KBM-7 (cell line): ENCODE results near the gene STK16.
"Not testable (repeated sequence)": the region's sequence is repeated elsewhere in the genome, so short reads cannot be mapped to it uniquely, and the experiment has no call there.

Experiments used
- DNase-seq: peaks from one replicate; pipeline ENCODE4 v3.0.0-alpha.2; 2015
- in situ Hi-C: fragments of 300-500 bp; cut with MboI; formaldehyde crosslinking; loops from 2 replicates; pipeline ENCODE4 v1.14.3; 2020; ENCODE audit warnings: low sequenced_read_pairs, low pct_unique_long_range_greater_than_20kb, mixed read lengths

STK16 gene

GRCh38 chr2:219245148-219245898 lies at the start of gene STK16, which contains the start of gene GLB1L:
Gene STK16, plus strand, starts transcription at chr2:219245479. Its CDS starts 521 bp downstream, at chr2:219246000.
Gene GLB1L, minus strand, starts transcription at chr2:219245444. Its CDS starts 1,871 bp downstream, at chr2:219243573.
- in situ Hi-C loops, result no loop called here

GRCh38 chr2:219197388-219197787 lies 47.9 kb upstream of the STK16 start:
- no peak for DNase-seq
- in situ Hi-C loops, result no loop called here

More at GRCh38 chr2:219245148-219245898, at the start of gene STK16, which contains the start of gene GLB1L:
- peak; percentile 89 for DNase-seq

- in situ Hi-C loops, result no loop called here
- DNase-seq, result no peak
Observed at GRCh38 chr2:219198974-219199373, 46.3 kb upstream of the STK16 start.

GRCh38 chr2:219199470-219200211 lies 45.6 kb upstream of the STK16 start:
- DNase-seq, result no peak
- in situ Hi-C loops, result no loop called here

- DNase-seq, result peak; percentile 31
- in situ Hi-C loops, result not testable (repeated sequence)
Observed at GRCh38 chr2:219200502-219201326, 44.6 kb upstream of the STK16 start.

- in situ Hi-C loops, DNase-seq: not testable (repeated sequence)
Observed at GRCh38 chr2:219201331-219201730, 43.9 kb upstream of the STK16 start.

- in situ Hi-C loops, result no loop called here
- no peak for DNase-seq
Observed at GRCh38 chr2:219204425-219205164, 40.7 kb upstream of the STK16 start.

GRCh38 chr2:219205165-219205538 lies 40.1 kb upstream of the STK16 start:
- DNase-seq, result no peak
- in situ Hi-C loops, result no loop called here

GRCh38 chr2:219205981-219206327 lies 39.3 kb upstream of the STK16 start:
- in situ Hi-C loops, result no loop called here
- no peak for DNase-seq

- DNase-seq, result peak; percentile 92
- in situ Hi-C loops, result no loop called here
Observed at GRCh38 chr2:219206328-219207133, 38.7 kb upstream of the STK16 start, which contains the start of gene ZFAND2B. Gene ZFAND2B, plus strand, starts transcription at chr2:219206782. Its CDS starts 206 bp downstream, at chr2:219206988.

GRCh38 chr2:219207134-219207883 lies 38.0 kb upstream of the STK16 start:
- in situ Hi-C loops, result no loop called here
- no peak for DNase-seq

- DNase-seq, result no peak
- in situ Hi-C loops, result no loop called here
Observed at GRCh38 chr2:219207884-219208740, 37.2 kb upstream of the STK16 start.

GRCh38 chr2:219209236-219210195 lies 35.8 kb upstream of the STK16 start:
- in situ Hi-C loops, result no loop called here
- peak; percentile 22 for DNase-seq

- in situ Hi-C loops, result no loop called here
- DNase-seq, result no peak
Observed at GRCh38 chr2:219210196-219210885, 34.9 kb upstream of the STK16 start.

- DNase-seq, result no peak
- in situ Hi-C loops, result no loop called here
Observed at GRCh38 chr2:219210886-219211362, 34.4 kb upstream of the STK16 start.
